NCI-H446 (cell line): ENCODE results near the gene SYCP1.
"Not testable (repeated sequence)": the region's sequence is repeated elsewhere in the genome, so short reads cannot be mapped to it uniquely, and the experiment has no call there.

ENCODE experiments used
- DNase-seq, 2 experiments: peaks; one replicate each; lab custom pipeline; 2025; lab: John Stamatoyannopoulos, UW

The SYCP1 gene

GRCh38 chr1:114959423-114959822 is 104.8 kb downstream of the SYCP1 start:
- DNase-seq: no peak

- DNase-seq: no peak
Observed at GRCh38 chr1:114976891-114977290, 122.2 kb downstream of the SYCP1 start.

DNA sequence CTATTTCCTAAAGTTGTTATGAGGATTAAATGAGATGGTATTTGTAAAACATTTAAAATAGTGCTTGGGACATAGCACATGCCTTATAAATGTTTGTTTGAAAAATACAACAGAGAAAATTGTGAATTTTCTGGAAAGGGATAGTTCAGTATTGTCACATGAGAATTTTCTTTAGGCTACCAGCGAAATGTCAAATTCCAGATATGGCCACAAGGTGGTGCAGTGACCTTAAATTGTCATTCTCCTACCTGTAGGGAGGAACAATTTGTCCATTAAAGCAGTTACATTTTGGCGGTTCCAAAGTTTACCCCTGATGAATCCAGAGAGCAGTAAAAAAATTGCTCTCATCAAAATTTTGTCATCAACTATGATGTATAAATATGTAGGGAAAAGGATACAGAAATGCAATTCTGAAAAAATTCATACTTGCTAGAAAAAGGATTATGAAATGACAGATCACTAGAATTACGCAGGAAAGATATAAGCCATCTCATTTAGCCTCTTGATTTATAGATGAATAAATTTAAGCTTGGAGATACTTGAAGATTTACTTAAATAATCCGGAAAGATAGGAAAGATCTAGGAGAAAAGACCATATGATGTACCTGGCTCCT is 124.7 kb downstream of the SYCP1 start:
- DNase-seq: peak; percentile 35 to 62

- DNase-seq: no peak
Observed at GRCh38 chr1:114982251-114982650, 127.6 kb downstream of the SYCP1 start.

- DNase-seq: no peak
Observed at GRCh38 chr1:114986286-114986685, 131.6 kb downstream of the SYCP1 start.

- DNase-seq: no peak
Observed at GRCh38 chr1:114988095-114988494, 133.4 kb downstream of the SYCP1 start.

- DNase-seq: no peak
Observed at GRCh38 chr1:114997510-114998289, 143.0 kb downstream of the SYCP1 start.

DNA sequence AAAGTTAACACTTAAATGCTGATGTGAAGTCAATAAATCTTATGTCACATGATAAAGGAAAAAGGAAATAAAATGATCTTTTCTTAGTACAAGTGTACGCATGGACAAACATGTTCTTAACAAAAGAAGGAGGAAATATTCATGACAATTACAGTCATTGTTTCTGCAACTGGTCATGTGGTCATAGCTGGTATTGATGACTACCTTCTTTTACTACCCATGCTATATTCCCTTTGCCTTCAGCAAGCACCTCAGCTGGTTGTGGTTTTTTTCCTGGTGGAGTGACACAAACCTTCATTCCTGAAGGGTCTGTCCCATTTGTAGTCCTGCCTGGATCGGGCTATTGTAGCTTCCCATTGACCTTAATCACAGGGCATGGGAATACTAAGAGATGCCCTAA is 151.5 kb downstream of the SYCP1 start:
- no peak for DNase-seq

DNA sequence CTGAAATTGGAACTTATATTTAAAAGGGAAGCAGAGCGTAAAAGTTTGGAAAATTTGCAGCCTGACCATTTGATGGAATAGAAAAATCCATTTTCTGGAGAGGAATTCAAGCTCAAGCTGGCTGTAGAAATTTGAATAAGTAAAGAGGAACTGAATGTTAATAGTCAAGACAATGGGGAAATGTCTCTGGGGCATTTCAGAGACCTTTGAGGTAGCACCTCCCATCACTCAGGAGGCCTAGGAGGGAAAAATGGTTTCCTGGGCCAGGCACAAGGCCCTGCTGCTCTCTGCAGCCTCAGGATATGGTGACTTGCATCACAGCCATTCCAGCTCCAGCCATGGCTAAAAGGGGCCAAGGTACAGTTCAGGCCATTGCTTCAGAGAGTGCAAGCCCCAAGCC is 157.3 kb downstream of the SYCP1 start:
- no peak for DNase-seq

DNA sequence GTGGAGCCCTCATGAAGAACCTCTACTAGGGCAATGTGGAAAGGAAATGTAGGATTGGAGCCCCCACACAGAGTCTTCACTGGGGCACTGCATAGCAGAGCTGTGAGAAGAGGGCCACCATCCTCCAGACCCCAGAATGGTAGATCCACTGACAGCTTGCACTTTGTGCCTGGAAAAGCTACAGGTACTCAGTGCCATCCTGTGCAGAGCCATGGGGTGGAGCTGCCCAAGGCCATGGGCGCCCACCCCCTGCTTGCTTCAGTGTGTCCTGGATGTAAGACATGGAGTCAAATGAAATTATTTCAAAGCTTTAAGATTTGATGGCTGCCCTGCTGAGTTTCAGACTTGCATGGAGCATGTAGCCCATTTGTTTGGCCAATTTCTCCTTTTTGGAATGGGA is 157.8 kb downstream of the SYCP1 start:
- DNase-seq: no peak

GRCh38 chr1:115013792-115014191 is 159.1 kb downstream of the SYCP1 start:
- DNase-seq: no peak

GRCh38 chr1:115019549-115019948 is 164.9 kb downstream of the SYCP1 start:
- DNase-seq: not testable (repeated sequence)

DNA sequence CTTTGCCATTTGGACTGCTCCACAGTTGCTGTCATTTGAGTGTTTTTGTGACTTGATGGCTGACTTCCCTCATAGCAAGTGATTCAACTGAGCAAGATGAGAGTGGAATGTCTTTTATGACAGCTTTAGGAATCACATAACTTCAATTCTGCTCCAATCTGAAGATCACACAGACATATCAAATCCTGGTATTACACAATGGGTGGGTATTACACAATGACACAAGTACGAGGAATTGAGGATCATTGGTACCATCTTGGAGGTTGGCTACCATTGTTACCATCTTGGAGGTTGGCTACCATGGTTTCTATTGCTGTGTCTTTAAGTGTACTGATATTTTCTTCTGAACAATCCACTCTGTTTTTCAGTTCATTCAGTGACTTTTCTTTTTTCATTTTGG is 166.5 kb downstream of the SYCP1 start:
- DNase-seq: no peak

DNA sequence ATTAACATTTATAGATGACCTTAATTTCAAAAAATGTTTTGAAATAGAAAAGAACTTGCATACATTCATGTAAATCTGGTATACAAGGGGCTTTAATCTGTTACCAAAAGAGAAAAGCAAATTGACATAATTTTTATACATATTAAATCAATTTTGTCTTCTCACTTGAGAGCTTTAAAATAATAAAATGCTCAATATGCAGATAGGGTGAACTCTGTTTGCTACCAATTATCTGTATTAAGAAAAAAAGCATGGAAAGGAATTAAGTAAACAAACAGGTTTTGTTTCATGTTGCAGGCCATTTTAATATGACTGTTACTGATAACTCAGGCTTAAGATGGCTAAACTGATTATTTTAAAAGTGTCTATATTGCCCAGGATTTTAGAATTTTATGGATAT is 168.9 kb downstream of the SYCP1 start:
- DNase-seq: no peak

- DNase-seq: no peak
Observed at GRCh38 chr1:115029526-115029925, 174.9 kb downstream of the SYCP1 start, which contains the start of gene TSHB. TSHB (plus strand) TSS chr1:115029826; CDS start chr1:115033363, 3,537 bp downstream.

DNA sequence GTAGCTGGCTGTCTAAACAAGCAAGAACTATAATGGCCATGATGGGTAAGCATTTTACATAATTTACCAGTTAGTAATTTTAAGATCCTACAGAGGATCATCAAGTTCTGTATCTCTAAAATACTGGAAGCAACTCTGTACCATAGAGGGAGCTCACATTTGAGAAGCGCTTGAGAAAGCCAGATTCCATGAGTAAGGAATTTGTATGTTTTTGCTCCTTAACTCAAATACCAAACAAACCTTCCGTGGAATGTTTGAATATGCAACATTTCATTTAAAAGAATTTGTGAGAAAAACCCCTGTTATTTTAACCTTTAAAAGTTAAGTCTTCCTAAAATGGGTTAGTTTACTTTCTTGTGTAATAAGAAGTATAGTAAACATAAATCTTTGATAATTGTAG is 176.9 kb downstream of the SYCP1 start:
- DNase-seq: no peak

- no peak for DNase-seq
Observed at GRCh38 chr1:115035652-115036051, 181.0 kb downstream of the SYCP1 start.

GRCh38 chr1:115036814-115037507 is 182.3 kb downstream of the SYCP1 start:
- DNase-seq: no peak

- DNase-seq: no peak
Observed at GRCh38 chr1:115040501-115040900, 185.8 kb downstream of the SYCP1 start.

DNA sequence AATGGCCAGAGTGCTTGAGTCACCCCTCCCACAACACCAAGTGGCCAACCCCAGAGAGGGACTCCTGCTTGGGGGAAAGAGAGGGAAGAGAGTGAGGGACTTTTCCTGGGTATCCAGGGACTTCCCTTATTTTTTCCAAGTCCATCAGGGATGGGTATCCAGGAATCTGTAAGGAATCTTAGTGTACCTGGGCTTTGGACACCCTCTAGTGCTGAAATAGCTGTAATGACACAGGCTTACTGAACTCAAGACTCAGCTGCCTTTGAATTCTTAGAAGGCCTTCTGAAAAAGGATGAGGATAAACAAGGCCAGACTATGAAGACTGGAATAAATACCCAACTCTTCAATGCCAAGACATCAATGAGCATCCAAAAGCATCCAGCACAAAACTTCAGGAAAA is 187.0 kb downstream of the SYCP1 start:
- peak in 1 of 2 experiments; percentile 7 for DNase-seq
